Forelimb muscle (tissue), 1 donor: ENCODE measurements around the gene MRPS6. TPM values are rescaled to one million over a fixed set of nuclear protein-coding genes. Genes with fewer than 3 reads are reported as not detected.
A peak's percentile ranks its signal among the peaks of the same experiment; 100 is the strongest.

Experiments
- DNase-seq: peaks from one replicate; pipeline ENCODE4 v3.0.0-alpha.2; 2013; ENCODE audit warnings: low read depth
- polyA plus RNA-seq: library from polyadenylated mRNA; unstranded; fragments of 120-200 nt; gene quantifications from one replicate; pipeline ENCODE4 v1.2.1, GENCODE V29; 2013; ENCODE audit not compliant: insufficient read length

MRPS6 gene
- polyA plus RNA-seq, result 33.6 TPM

DNA sequence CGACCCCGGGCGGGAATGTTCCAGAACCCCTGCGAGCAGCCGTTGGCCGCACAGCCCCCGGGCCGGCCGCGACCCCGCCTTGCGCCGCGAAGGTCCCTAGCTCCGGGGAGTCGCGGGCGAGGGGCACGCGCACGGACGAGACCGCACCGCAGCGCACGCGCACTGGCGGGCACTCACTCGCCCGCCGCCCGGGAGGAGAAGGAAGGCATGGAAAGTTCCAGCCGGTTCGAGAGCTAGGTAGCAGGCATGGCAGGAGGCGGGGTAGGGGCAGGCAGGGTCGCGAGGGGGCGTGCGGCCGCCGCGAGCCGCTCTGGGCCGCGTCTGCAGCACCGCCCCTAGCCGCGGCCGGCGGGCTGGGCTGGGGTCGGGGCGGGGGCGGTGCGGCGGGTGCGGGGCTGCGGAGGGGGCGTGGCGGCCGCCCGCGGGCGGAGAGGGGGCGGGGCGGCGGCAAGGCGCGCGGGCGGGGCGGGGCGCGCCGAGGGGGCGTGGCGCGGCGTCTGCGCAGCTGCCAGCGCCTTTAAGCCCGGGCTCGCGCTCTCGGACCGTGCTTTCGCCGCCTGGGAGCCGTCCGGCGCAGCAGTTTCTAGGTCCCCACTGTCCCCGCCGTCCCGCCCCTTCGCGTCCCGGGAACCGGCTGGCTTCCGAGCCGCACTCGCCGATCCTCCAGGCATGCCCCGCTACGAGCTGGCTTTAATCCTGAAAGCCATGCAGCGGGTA lies at the start of gene MRPS6, which contains the start of gene SLC5A3:
MRPS6 (plus strand) TSS at position 547 of the 717 bp plus-strand sequence; CDS start at position 670, 123 bp downstream.
SLC5A3 (plus strand) TSS at position 547 of the 717 bp plus-strand sequence. CDS start 21,621 bp downstream, outside the sequence.
- DNase-seq, result peak; percentile 44

DNA sequence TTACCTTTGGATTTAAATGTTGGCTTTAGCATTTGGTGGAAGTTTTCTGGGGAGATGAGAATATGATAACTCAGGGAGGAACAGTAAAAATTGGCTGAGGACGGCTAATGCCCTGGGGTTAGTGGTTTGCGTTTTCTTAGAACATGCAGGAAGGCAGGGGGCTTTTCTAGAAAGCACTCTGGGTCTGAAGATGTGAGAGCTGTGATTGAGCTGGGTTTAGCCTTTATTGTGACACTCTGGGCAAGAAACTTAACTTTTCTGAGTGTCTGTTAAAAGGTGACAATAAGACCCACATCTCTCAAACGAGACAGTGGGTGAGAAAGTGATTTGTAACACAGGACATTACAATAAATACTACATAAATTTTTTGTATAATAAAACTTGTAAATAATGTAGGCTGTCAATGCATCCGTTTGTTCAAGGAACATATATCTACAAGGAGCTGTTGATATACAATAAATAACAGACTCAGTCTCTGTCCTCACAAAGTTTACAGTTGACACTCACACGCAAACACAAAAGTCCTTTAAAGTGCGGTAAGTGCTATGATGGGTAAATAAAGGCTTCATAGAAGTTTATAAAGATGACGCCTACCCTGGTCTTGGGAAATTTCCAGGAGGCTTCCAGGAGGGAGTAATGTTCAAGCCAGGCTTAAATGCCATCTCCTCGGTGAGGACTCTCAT lies 49.5 kb upstream of the MRPS6 start:
- no peak for DNase-seq

DNA sequence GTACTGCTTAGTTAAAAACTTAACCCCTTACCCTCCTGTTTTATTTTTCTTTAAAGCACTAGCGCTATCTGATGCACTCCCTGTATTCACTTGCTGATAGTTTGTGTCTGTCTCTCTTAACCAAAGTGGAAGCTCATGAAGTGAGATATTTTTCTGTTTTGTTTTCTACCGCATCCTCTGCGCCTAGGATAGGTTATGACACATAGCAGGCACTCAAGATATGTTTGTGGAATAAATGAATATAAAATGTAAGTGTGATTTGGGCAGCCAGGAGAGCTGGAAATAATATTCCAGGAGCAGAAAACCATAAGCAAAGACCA lies 49.0 kb upstream of the MRPS6 start:
- DNase-seq, result no peak

DNA sequence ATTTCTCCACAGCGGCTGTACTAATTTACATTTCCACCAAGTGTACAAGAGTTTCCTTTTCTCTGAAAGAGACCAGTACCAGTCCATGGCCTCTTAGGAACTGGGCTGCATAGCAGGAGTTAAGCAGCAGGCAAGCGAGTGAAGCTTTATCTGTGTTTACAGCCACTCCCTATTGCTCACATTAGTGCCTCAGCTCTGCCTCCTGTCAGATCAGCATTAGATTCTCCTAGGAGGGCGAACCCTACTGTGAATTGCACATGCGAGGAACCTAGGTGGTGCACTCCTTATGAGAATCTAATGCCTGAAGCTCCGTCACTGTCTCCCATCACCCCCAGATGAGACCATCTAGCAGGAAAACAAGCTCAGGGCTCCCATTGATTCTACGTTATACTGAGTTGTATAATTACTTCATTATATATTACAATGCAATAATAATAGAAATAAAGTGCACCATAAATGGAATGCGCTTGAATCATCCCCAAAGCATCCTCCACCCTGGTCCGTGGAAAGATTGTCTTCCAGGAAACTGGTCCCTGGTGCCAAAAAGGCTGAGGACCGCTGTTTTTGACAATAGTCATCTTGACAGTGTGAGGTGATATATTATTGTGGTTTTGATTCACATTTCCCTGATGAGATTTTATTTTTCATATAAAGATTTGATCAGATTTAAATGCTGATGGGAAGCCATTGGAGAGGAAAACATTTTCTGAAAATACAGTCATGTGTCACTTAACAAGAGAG lies 45.5 kb upstream of the MRPS6 start:
- no peak for DNase-seq

DNA sequence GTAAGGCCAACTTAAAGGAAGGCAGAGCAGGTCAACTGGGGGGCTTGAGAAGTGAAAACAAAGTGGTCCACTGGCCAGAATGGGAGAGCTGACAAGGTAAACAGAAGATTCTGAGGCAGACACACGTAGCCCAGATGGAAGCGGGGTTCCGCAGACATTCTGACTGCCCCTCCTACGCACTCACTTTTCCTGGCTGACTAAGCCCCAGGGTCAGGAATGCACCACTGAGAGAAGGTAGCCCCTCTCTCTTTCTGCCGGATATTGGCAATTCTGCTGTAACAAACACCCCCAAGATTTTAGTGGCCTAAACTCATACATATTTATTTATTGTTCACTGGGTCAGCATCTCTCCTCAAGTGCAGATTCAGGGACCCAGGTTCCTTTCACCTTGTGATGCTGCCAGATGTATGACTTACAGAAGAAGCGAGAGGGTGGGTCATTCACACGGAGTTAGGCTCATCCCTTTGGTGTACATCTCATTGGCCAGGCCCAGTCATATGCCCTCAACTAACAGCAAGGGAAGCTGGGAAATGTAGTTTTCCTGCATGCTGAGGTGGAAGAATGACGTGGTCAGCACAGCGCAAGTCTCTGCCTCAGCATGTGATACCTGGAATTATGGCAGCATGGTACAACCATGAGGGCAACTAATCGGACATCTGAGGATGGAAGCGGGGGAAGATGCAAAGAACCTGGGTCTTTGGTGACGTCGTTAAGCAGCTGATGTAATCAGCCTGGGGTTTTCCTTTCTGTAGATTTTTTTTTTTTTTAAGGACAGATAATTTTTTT lies 43.4 kb upstream of the MRPS6 start:
- DNase-seq, result no peak

DNA sequence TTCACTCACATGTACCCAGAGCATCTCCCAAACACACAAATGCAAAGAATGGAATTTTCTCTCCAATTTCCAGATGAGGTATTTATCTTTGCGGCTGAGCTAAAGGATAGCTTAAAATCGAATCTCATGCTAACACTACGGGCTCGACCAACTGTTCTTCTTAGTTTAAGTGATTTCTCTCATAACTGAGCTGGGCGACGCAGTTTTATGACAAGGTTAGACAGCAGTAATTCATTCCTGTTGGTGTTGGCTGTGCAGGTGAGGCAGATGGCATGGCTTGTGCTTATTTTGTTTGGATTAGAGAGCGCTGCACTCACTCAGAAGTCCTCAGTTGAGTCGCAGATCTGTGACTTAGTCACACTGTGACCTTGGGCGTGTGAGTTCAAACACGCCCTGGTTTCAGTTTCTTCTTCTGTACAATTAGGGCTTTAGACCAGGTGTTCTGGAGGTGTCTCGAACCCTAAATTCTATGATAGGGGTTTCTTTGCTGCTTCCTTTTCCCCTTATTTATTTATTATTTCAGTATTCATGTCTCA lies 41.5 kb upstream of the MRPS6 start:
- DNase-seq, result no peak

DNA sequence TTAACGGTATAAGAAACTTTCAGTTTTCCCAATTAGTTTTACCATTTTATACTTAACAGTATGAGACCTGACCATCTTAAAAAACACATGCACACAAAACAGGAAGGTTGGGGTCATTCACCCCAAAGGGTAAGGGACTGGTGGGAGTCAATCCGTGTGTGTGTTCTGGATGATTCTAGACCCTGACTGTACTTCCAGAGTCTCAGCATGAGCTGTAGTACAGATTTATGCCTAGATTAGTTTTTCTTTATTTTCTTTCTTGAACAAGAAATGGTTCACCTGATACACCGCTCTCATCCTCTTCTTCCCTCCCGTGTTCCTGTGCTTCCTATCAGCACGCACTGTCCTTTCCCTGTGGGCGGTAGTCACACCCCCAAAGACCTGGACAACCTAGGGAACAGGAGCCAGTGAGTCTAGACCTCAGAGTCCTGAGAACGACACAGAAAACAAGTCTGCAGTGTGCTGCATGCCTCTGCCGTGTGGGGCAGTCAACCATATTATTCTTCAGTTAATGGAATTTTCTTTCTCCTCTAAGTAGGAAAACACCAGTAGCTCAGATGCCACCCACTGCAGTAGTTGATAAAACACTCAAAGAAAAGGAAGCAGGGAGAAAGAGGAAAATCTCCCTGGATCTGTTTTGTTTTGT lies 38.9 kb upstream of the MRPS6 start:
- DNase-seq, result no peak

DNA sequence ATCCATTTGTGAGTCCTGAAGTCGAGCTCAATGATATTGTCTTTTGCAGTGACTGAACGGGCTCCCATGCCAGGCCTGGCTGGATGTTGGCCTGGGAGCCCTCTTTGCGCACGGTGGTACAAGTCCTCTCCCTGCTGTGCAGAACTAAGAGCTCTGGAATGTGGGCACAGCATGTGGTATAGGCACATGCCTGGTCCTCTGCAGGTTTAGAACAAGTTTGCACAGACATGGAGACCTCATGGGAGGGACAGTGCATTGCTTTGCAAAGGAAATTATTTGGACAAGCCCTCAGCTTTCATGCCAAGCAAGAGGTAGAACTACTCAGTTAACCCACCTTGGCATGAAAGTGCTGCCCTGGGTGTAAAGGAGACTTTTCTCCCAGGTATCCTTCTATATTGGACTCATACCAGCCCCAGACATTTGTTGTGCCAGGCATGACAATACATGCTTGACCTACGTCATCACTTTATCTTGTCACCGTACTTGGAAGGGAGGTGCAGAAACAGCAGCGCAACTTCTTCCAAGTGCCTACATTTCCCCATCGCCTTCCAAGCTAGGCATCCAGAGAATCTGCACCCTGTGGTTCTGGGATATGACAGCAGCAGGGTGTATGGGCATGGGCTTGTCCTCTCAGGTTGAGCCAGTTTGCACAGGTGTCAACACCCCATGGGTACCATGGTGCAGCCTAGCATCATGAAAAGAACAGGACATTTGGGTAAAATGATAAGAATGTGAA lies 37.6 kb upstream of the MRPS6 start:
- no peak for DNase-seq

DNA sequence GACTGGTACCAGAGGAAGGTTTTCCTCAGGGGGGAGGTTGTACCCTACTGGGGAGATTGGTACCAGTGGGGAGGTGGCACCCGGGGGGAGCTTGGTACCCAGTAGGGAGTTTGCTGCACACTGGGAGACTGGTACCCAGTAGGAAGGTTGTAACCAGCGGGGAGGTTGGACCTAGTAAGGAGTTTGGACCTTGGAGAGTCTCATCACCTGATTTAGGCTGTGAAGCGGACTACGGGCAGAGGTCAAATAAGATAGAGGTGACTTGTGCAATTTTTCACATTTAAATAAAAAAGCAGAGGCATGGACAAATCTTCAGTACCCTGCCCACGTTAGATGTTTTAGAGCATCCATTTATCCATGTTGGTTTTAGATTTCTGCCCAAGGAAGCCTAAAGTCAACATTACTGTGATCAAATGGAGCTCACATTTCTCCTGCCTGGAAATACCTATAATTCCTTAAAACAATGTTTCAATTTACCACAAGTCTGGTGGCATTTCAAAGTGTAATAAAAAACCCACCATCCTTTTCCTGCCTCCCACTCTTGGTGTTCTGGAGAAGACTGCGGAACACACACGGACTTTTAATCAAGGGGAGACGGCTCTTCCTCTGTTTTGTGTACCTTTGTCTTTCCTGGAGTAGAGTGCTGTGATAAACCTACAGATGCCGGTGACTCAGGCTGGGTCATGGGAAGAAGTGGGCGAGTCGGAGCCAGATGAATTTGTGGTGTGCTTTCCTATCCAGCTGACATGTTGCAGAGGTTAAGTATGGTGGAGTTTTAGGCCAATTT lies 36.2 kb upstream of the MRPS6 start:
- DNase-seq, result no peak

DNA sequence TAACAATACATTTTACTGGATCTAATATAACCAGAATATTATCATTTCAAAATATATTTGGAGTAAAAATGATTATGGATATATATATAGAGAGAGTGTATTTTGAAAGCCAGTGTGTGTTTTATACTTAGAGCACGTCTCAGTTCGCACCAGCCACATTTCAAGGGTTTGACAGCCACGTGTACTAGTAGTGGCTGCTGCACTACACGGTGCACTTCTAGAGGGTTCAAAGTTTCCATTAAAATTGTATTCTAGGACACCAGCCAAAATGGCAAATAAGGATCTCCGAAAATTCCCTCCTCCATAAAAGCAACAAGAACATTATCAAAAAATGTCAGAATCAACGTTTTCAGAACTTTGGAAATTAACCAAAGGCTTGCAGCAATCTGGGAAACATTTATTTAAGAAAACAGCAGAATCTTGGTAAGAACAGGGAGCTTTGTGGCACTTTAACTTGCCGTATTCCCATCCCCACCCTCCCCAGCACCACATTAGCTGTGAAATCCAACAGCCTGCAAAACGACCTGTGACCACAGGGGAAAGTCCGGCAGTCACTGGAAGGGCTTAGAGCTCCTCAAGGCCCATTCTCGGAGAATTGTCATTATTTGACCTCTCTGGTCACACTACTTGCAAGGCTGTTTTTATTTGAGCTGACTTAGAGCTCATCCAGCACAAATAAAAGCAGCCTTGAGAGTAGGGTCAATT lies 33.5 kb upstream of the MRPS6 start:
- DNase-seq, result no peak

DNA sequence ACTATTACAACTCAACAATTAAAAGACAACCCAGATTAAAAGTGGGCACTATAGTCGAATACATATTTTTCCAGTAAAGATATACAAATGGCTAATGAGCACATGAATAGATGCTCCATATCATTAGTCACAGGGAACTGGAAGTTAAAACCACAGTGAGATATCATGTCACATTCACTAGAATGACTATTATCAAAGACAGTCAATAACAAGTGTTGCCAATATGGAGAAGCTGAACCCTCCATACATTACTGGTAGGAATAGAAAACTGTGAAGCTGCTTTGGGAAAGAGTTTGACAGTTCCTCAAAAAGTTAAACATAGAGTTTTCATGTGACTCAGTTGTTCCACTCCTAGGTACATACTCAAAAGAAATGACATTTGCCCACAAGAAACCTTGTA lies 30.6 kb upstream of the MRPS6 start:
- DNase-seq, result no peak

DNA sequence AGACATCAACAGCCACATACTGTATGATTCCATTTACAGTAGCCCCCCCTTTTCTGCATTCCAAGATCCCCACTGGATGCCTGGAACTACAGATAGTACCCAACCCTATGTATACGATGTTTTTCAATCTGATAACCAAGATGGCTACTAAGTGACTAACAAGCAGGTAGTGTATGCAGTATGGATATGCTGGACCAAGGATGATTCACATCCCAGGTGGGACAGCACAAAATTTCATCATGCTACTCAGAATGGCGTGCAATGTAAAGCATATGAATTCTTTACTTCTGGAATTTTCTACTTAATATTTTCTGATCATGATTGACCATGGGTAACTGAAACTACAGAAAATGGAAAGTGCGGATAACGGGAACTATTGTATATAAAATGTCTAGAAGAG lies 30.0 kb upstream of the MRPS6 start:
- DNase-seq, result no peak

DNA sequence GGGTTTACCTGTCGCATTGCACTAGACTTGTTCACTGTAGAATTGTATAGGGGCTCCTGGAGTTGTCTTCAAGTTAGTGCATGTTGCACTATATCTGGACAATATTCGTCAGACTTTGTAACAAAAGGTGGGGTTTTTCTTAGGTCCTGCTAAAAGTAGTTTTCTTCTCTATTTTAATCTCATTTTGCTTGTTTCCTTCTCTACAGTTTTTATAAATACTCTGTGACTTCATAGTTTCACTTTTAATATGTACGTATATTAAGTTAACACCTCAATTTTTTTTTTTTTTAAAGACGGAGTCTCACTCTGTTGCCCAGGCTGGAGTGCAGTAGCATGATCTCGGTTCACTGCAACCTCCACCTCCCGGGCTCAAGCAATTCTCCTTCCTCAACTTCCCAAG lies 26.5 kb upstream of the MRPS6 start:
- no peak for DNase-seq

DNA sequence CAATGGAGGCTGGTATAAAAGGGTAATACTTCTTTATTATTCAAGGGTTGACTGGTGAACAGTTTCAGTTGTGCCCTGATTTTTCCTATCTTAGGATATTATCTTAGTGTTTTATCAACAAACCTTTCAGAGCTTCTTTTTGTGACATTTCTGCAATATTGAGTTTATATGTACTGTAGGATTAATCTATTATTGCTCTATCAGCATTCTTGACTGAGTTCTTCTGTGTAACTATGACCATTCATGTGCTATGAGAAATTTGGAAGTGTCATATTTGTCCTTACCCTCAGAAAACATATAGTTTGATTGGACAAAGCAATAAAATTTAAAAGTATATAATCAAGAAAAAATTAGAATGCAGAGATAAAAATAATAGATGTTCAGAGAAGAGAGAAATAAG lies 25.5 kb upstream of the MRPS6 start:
- DNase-seq, result no peak

DNA sequence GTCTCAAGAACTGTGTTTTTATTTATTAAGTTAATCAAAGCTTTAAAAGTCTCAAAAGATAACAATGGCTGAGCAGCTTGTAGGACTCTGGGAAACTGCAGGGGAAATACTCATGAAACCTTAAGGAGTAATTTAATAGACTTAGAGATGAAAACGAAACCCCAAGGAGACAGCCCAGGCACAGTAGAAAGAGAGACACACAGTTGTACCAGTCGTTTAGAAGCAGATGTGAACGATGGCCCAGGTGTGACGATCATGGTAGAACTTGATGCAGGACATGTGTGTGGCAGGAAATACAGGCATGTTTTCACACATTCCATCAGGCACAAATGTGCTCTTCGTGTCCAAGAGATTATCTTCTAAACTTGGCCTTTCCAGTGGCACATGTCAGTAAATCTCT lies 21.2 kb upstream of the MRPS6 start:
- no peak for DNase-seq

DNA sequence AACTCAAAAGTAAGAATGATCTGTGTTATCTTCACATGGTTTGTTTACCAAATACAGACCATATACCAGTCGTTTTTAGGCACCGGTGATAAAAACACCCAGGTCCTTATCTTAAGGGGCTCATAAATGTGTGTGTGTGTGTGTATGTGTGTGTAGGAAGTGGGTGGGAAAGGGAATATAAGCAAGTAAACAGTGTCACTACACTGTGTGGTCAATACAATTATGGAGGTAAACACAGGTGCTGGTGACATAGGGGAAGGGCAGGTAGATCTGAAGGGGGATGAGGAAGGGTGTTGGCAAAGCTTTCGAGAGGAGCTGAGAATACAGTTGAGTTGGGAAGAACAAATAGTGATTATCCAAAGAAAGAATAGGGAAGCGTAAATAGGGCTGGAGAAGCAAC lies 19.1 kb upstream of the MRPS6 start:
- DNase-seq, result no peak

DNA sequence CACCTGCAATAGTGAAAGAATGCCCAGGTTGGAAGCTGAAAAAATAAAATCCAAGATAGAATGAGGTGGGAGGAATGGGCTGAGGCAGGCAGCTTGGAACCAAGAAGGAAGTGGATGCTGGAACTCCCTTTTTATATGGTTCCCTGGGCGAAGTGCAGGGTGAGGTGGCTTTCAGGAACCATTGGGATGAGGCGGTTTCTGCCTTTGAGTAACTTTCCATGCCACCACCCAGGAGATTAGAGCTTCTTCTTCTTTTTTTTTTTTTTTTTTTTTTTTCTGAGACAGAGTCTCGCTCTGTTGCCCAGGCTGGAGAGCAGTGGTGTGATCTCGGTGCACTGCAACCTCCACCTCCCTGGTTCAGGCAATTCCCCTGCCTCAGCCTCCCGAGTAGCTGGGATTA lies 17.8 kb upstream of the MRPS6 start:
- DNase-seq, result no peak

DNA sequence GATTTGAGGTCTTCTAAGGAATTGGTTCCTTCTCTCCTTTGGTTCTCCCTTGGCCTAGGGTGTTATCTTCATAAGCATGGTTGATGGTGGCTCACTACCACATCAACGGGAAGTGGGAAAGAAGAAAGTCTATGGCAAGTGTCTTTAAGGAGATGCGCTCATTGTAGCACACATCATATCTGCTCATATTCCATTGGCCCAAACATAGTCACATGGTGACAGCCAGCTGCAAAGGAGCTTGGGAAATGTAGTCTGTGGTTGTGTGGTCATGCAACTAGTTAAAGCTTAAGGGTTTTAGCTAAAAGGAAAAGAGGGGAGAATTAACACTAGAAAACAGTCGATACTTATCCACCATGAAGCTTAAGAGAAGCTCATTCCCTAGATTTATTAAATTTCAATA lies 11.4 kb upstream of the MRPS6 start:
- no peak for DNase-seq

DNA sequence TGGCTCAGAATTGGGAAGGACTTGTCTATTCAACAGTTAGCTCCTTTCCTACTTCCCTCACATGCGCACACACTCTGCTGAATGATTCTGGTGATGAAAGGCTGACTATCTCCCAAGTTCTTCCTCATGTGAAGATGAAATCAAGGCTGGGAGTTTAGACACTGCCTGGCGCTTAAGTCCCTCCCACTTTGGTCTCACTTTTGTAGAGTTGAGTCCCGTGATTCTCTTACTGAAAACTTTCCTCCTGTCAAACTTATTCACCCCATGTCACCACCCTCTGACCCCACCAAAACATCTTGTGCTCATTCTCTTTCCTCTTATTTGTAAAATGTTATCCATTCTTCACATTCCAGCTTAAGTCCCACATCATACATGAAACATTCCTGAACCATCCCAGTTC lies 8.4 kb upstream of the MRPS6 start:
- DNase-seq, result no peak
